Body of pancreas (tissue), 4 donors: ENCODE measurements around the gene LSAMP.

Experiments used
- CTCF ChIP-seq, 7 experiments: fragments of 450-650 bp in 4 of 7; fragments of 200-600 bp in 3 of 7; sonication (generic) in 3 of 7; IDR thresholded peaks; one replicate each; pipeline ENCODE4 v1.5.1; 2016 to 2019; ENCODE audit warnings: antibody characterized with exemption in 7 of 7
- POLR2A ChIP-seq, 3 donors: fragments of 450-650 bp; IDR thresholded peaks; one replicate each; pipeline ENCODE4 v1.6.1; 2016; ENCODE audit warnings: antibody characterized with exemption in 3 of 3, mild to moderate bottlenecking in 2 of 3

GRCh38 chr3:116084999-116085791, 360.1 kb downstream of the LSAMP start:
- no peak for TF ChIP-seq CTCF (IDR thresholded peaks at IDR 0.05)
- no peak for TF ChIP-seq POLR2A (IDR thresholded peaks at IDR 0.05)
